ENCODE measurements around the gene ALMS1. TPM values are rescaled to one million over a fixed set of nuclear protein-coding genes. Genes with fewer than 3 reads are reported as not detected.

The ALMS1 gene
- total and polyA plus RNA-seq, 9 of the 15 experiments (the other 6 are each of a cell fraction or from before 2014, with no cell fraction given): 1.4 to 26.3 (median 13.6) TPM

DNA sequence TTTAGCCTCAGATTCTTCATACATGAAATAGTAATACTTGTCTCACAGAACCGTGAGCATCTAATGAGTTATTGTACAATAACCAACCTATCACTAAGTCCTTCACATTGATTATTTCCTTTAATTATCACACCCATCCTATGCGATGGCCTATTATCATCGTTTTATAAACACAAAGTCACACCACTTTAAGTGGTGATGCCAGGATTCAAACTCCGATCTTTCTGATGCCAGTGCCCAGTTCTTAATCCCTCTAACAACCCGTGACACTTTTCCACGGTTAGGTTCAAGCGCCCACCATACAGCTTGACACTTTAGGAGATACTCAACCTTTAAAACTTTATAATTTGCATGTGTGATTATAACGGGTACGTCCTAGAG lies 523 bp upstream of the ALMS1 start:
- Histone ChIP-seq H3K79me2 (ENCODE audit: control insufficient read depth, insufficient read depth, low read length) (peaks cover 27% of the 10 kb centered on the region), H4K20me1 (replicated peaks; ENCODE audit: control insufficient read depth, insufficient read depth, low read length) (peaks cover 6% of the 10 kb centered on the region; the same call in 1 of the 2 replicates), H3K4me2 (ENCODE audit: insufficient read depth, low read length) (peak overlapping the region; percentile 86), H3K9ac (ENCODE audit: insufficient read depth in 1 of 2, low read depth in 2 of 2, low read length in 2 of 2) (peak overlapping the region; percentile 81 to 87), H3K36me3 (ENCODE audit: control insufficient read depth, insufficient read depth, low read length) (no peaks in the 10 kb centered on the region), H3K9me1 (ENCODE audit: control insufficient read depth, insufficient read depth, low read length) (no peaks in the 10 kb centered on the region), H2AFZ (ENCODE audit: low read depth, low read length) (peak overlapping the region; percentile 95), H3K4me3 (peak overlapping the region; percentile 86), H3K9me3 (replicated peaks; ENCODE audit: control insufficient read depth, insufficient read depth, low read depth, low read length) (no peaks in the 10 kb centered on the region), H3K4me1 (replicated peaks in 1 of 2; ENCODE audit: control insufficient read depth in 2 of 2, insufficient read depth in 2 of 2, low read length in 2 of 2) (peaks cover 0 to 14% of the 10 kb centered on the region in 2 experiments; a peak in 3 of 5 replicates), H3K27ac (ENCODE audit: extremely low read depth, low read depth, low read length) (peak overlapping the region; percentile 81), H3K27me3 (ENCODE audit: control insufficient read depth in 2 of 2, insufficient read depth in 2 of 2, low read length in 2 of 2) (peaks cover 3 to 4% of the 10 kb centered on the region in 2 experiments; a peak in 2 of 5 replicates)
- DNase-seq (ENCODE audit: extremely low read depth in 1 of 4, low spot score in 3 of 4) (no peak), ATAC-seq (no peak), FAIRE-seq (no peak)
- TF ChIP-seq ZNF644 (tag; IDR thresholded peaks at IDR 0.05; ENCODE audit: low read depth): no peak
- TF ChIP-seq SMARCE1 (IDR thresholded peaks at IDR 0.05): no peak
- no peak for TF ChIP-seq NR4A1 (CRISPR knock-in tag; IDR thresholded peaks at IDR 0.05)
- TF ChIP-seq NR4A1 (tag; IDR thresholded peaks at IDR 0.05): 0 out of 2 replicates have a peak, but pooled peaks have one; percentile 48
- TF ChIP-seq NR2C1 (IDR thresholded peaks at IDR 0.05): no peak
- TF ChIP-seq NR2C1 (tag; IDR thresholded peaks at IDR 0.05): no peak
- 0 out of 2 replicates have a peak, but pooled peaks have one; percentile 21 for TF ChIP-seq NFATC3 (IDR thresholded peaks at IDR 0.05)
- TF ChIP-seq ZNF143 (CRISPR knock-in tag; IDR thresholded peaks at IDR 0.05): no peak
- TSS peak; percentile 92 for BruUV-seq (replicated peaks)
- CTCF ChIA-PET (ENCODE audit: low intra/inter-chr PET ratio): no interaction called here
- intact Hi-C loops (cut with micrococcal nuclease): no loop called here
- POLR2A ChIA-PET: interaction anchor here (0.5 to 1.4 kb wide), 4 partner anchors 13 to 206 kb away, joined by 3 to 7 read pairs (median 3); no protein-coding TSS in a partner anchor
- WGBS (ENCODE audit: insufficient coverage, low coverage, missing lambda C conversion rate): 4% methylated on average over 9 of the region's 9 CpGs
- in situ Hi-C loops (cut with MboI): no loop called here

All from K562 (cell line).